ENCODE measurements around the gene HERPUD2.
"Not testable (repeated sequence)": the region's sequence is repeated elsewhere in the genome, so short reads cannot be mapped to it uniquely, and the experiment has no call there.

HERPUD2 gene

DNA sequence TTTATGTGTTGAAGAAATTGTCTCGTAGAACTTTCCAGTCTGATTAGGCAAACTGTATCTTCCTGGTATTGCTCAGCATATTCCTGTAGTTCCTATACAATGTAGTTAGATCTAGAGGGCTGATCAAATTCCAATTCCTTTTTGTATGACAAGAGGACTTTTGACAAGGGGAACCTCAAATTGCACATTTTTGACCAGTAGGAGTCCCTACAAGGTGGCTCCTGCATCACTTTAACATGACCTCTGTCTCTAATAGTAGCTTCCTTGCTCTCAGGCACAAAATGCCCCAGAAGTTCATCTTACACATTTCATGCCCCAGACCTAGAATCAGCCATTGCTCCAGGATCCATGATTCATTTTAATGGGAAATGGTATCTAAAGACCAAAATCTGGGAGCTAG lies 18.7 kb downstream of the HERPUD2 start:
- no peak for DNase-seq

DNA sequence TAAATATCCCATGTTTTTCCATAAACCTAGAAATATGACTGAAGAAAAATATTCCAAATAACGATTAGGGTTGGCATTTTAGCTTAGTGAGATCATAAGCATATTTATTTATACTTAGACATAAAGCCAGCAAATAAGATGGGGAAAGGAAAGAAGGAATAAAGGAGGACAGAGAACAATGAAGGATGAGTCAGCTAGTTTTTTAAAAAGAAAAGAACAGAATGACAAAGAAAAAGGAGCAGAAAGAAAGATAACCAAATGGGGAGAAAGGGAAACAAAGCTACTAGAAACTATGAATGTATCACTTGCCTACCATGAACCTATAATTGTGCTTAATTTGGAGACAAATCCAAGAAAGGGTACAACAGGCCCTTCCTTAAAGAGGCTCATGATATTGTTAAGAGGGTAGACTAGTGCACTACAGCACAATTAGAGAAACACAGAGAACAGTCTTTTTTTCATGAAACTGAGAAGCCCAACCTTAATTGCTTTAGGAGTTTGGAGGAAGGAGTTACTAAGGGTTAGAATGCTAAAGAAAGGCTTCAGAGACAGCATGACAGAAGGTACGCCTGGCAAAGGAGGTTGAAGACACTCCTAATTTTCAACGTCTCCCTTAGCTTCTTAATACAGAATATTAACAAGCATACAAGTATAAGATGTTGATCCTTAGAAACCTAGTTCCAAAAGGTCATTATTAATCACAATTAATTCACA lies 23.9 kb downstream of the HERPUD2 start:
- DNase-seq = no peak

DNA sequence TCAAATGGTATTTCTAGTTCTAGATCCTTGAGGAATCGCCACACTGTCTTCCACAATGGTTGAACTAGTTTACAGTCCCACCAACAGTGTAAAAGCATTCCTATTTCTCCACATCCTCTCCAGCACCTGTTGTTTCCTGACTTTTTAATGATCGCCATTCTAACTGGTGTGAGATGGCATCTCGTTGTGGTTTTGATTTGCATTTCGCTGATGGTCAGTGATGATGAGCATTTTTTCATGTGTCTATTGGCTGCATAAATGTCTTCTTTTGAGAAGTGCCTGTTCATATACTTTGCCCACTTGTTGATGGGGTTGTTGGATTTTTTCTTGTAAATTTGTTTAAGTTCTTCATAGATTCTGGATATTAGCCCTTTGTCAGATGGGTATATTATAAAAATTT lies 34.5 kb downstream of the HERPUD2 start:
- DNase-seq = not testable (repeated sequence)

DNA sequence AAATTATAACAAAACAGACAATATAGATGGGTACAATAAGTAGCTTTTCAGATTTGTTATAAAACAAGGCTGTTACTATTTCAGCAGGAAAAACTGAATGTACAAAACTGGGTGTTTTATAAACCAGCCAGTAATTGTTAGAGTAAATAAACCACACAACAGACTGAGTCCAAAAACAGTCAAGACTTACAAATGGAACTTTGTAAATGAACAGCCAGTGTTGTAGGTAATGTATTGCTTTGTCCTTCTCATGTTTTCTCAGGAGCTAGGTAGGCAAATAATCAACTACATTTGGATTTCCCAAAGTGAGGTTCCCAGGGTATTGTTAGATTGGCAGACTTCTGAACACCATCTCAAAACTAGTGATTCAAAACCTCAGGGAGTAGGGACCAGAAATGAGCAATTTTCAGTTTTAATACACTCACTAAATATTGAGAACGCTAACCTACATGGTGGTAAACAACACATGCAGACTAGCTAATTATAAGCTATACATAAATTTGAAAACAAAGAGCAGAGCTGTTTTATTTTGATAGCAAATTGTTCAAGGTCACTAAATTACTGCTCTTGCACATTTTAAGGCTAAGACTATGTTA lies 36.2 kb downstream of the HERPUD2 start:
- DNase-seq = no peak

DNA sequence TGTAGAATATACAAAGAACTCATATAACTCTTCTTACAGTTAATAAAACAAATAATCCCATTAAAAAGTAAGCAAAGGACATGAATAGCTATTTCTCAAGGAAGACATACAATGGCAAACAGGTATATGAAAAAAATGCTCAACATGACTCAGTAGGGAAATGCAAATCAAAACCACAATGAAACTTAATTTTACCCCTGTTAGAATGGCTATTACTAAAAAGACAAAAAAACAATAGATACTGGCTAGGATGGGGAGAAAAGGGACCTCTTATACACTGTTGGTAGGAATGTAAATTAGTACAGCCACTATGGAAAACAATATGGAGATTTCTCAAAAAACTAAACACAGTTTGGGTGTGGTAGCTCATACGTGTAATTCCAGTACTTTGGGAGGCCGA lies 37.8 kb downstream of the HERPUD2 start:
- DNase-seq = no peak

DNA sequence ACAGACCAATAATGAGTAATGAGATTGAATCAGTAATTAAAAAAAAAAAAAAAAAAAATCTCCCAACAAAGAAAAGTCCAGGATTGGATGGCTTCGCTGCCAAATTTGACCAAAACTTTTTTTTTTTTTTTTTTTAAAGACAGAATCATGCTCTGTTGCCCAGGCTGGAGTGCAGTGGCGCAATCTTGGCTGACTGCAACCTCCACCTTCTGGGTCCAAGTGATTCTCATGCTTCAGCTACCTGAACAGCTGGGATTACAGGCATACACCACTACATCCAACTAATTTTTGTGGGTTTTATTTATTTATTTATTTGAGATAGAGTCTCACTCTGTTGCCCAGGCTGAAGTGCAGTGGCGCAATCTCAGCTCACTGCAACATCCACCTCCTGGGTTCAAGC lies 40.4 kb downstream of the HERPUD2 start:
- DNase-seq = not testable (repeated sequence)

DNA sequence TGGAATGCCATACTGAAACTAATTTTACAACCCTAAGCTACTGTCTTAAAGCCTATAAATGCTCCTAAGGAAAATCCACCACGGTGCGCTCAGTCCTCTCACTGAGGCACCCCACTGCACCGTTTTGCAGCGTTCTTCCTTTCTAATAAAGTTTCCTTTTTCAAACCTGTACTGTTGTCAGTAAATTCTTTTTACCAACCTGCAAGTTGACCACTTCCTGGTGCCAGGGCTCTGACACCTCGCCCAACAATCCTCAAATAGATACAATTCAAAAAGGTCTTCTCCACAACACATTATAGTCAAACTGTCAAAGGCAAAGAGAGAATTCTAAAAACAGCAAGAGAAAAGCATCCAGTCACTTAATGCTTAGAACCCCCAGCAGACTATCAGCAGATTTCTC lies 42.8 kb downstream of the HERPUD2 start:
- DNase-seq = no peak

DNA sequence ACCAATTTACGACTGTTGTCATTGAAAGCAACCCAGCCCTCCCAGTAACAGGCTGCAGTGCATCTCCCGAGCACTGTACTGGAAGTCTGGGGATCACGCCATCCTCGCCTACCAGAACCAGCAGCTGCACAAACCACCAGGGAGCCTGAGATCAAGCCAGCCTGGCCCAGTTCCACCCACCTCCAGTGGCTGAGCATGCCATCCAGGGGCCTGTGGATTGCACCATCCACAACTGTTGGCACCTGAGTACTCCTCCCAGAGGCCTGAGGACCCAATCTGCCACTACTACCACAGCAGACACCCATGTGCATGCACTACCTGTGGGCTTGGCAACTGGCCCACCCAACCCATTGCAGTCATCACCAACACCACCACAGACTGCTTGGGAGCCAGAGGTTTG lies 44.2 kb downstream of the HERPUD2 start:
- DNase-seq = no peak

DNA sequence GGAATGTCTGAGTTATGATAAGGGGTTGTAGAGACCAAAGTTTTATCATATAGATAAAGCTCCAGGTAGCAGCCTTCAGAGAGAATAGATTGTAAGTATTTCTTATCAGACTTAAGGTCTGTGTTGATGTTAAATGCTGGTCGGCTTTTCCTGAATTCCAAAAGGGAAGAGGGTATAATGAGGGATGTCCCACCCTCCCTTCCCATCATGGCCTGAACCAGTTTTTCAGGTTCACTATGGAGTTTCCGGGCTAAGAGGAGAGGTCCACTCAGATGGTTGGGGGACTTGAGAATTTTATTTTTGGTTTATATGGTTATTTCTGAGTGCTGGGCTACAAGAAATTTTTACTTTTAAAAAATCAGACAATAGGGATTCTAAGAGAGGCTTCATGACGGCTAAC lies 45.2 kb downstream of the HERPUD2 start:
- no peak for DNase-seq

DNA sequence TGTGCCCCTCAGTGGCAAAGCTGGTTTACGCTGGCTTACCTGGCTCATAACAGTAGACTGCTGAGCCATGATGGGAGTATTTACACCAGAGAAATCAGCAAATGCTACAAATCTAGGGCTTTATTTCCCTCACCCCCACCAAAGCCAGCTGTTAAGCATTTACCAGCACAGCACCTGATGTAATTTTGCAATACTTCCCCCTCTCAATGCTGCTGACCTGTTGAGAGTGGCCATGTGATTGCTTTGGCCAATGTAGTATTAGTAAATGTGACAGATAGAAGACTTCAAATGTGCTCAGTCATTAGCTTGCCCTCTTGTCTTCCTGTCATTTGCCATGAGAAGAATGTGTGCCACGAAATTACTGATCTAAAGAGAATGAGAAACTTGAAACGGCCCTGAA lies 46.6 kb downstream of the HERPUD2 start:
- DNase-seq = no peak

DNA sequence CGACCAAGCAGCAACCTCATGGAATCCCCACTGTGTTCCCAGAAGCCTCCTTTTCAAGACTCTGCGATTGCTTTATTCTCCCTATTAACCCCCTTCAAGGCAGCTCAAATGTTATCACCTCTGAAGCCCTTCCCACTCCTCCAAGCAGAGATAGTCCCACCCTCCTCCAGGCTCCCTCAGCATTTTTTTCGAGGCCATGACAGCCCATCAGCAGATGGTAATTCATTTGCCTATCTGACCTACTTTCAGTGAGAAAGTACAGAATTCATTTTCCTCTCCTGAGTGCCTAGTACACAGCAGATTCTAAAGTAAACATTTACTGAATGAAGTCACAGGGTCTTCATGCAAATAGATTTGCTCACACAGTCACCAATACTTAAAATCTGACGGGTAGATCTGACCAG lies 47.8 kb downstream of the HERPUD2 start:
- no peak for DNase-seq

DNA sequence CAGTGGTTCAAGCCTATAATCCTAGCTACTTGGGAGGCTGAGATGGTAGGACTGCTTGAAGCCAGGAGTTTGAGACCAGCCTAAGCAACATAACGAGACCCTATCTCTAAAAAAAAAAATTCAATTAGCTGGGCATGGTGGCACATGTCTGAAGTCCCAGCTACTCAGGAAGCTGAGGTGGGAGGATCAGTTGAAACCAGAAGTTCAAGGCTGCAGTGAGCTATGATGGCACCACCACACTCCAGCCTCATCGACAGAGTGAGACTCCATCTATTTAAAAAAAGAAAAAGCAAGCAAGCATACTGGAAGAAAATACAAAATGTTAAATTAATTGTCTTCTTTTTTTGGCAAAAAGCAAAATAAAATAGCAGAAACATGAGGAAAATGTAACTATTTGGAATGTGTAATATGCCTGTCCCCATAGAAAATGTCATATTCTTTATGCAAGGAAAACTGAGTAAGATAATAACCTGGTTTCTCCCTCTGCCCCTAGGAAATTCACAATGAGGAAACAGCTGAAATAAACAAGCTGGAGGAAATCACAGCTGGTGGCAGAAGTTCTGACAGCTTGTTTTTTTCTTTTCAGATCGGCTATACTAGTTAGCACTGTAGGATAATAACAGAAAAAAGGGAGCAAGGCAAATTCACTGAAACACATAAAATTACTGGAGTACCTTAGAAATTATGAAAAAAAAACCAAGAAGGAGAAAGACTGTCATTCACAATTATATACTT lies 48.5 kb downstream of the HERPUD2 start:
- DNase-seq = no peak

DNA sequence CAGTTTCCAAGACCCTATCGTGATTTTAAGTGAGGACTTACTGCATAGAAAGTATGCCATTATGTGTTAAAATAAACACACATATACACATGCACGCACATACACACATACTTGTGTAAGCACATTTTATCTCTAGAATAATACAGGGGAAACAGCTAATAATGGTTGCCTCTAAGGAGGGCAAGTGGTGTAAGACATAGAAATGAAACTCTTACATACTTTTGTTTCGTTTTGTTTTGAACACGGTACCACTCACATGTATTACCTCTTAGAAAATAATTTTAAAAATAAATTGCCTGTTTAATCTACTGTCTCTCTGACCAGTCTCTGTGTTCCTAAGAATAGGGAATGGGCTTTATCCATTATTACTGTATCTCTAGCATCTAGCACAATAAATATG lies 49.2 kb downstream of the HERPUD2 start:
- no peak for DNase-seq

DNA sequence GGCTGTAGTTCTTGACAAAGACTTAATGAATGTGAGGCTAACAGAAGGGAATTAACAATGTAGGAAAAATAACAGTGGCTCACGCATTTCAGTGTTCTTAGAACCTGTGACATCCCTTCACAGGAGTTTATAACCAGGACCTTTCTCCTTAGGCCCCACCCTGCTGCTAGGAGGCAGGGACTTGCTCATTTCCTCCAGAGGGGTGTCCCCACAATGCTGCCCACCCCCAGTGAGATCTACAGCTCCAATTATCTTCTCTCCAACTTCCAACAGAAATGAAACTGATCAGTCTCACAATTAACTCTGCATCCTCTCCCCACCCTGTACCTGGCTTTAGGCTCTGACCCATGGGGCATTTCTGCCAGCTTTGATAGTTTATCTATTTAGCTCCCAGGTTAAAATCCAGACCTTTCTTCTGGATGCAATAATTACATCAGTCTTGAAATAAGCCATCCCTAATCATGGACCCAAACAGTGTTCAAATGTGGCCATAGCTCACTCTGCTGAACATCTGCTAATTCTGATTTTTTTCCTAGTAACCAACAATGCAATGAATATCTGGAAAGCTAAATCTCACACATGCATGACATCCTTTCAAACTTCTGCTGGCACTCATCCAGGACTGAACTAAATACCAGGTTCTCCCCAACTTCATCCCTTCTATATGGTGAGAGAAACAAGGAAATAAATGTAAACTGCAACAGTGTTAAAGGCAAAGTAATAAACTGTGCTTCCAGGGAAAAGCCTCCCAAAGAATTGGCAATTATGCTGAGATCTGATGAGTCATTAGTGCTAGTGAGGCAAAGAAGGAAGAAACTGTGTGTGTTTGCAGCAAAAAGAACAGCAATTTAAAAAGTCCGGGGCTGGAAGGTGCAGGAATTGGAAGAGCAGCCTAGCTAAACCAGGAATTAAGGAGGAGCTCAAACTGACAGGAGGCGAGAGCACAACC lies 64.6 kb downstream of the HERPUD2 start:
- no peak for DNase-seq

DNA sequence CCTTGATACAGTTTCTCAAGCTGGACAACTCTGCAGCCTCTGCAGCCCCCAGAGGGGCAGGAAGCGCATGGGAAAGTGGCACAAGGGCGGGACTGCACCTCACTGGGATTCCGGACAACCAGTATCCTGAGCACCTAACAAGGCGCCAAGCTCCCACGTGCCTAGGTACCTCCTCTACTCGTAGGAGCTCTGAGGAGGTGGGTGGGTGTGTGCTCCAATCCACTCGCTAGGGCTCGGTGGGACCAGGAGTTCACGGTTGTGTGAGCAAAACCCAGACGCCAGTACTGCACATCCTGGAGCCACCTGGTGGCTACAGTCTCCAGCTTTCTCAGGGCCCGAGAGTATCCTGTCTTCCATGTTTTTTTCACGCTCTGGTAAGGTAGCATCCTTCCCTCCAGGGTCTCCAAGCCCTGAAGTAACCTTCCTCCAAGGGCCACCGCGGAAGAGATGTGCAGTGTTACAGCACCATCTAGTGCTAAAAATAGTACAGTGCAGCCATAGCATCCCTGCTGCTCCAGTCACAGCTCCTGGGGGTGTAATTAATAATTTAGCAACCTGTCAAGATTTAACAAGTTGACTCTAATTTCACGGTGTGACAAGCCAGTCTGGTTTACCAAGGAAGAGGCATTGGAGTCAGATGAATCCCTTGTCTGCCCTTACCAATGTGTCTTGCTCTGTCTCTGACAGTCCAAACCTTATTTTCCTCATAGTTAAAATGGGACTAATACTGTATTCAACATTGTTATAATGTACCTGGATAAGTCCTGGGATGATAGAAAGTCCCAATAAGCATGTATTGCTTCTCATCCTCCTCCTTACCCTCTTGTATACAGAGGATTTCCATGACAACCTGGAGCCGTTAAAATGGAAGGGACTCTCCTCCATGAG lies 70.4 kb downstream of the HERPUD2 start:
- DNase-seq = peak; percentile 78

DNA sequence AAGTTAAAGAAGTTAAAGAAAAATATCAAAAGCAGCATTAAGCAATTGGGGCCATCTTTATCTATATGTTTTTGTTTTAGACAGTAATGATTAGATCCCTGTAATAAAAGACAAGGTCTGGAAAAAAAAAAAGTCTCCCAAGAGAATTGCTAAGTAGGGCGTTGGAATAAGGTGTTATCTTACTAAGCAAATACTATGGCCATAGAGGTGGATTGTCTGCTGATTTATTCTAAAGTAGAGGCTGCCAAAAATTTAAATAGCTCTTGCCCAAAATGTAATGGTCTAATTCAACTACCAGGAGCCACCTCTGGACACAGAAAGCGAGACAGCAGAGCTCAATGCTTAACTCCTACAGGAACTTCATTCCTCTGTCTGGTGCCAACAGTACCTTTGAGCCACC lies 71.6 kb downstream of the HERPUD2 start:
- DNase-seq = no peak

DNA sequence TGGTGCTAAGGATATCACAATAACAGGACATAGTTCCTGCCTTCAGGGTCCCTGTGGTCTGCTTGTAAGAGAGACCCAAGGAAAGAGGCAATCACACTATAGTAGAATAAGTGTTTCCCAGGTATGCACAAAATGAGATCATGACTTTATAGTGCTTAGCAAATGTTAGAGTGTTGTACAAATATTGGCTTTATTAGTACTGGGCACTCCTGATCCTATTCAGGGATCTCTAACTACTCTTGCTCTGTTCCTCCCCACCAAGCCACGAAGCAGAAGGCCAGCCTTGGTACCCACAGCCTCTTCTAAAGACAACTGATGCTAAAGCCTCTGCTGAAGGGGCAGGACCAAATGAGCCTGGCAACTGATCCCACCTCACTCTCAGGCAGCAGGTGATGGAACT lies 75.1 kb downstream of the HERPUD2 start:
- DNase-seq = no peak

DNA sequence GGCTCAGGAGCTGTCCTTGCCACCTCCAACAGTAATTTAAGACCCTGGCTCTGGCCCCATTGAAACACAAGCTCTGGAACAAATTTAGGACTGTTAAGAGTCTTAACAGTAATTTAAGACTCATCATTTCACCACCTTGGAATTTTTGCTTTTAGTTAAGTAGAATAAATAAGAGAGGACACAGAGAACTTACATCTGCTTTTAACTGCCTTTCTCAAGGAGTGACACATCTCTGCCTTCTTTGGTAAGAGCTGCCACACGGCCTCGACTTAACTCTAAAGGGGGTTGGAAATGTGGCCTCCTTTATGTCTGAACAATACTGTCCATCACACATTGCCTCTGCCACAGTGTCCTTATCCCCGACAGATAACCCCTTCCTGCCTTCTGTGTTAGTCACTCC lies 77.9 kb downstream of the HERPUD2 start:
- DNase-seq = no peak

DNA sequence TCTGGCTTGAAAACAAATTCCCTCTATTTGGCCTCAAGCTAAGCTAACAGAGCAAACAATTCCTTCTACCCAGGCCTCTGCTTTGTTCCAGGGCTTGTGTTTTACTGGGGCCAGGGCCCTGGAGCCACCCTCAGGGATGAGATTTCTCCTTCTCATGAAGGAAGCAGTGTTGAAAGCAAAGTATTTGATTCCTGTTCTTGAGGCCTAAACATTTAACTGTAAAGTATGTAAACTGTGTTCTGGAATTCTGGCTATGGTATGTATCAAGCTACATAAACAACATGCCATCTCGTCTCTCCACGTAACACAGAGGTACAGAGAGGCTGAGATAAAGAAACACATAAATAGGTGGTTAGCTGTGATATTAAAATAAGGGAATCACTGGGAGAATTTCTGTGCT lies 81.8 kb downstream of the HERPUD2 start:
- DNase-seq = no peak

DNA sequence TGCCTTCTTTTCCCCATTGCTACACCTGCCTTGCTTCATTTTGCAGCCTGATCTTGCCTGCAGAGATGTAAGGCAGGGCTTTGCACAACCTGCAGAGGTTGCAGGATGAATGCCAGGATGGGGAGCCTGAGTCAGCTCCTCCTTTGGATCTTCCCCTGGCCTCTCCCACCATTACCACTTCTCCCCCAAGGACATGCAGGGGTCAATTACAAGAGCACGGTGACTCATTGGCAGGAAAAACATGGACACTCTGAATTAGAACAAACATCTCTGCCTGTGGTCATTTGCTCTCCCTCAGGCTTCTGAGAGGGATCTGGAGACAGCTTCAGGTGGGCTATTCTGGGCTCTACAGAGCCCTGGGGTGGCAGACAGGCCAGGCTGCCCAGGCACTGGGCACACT lies 89.2 kb downstream of the HERPUD2 start:
- no peak for DNase-seq

DNA sequence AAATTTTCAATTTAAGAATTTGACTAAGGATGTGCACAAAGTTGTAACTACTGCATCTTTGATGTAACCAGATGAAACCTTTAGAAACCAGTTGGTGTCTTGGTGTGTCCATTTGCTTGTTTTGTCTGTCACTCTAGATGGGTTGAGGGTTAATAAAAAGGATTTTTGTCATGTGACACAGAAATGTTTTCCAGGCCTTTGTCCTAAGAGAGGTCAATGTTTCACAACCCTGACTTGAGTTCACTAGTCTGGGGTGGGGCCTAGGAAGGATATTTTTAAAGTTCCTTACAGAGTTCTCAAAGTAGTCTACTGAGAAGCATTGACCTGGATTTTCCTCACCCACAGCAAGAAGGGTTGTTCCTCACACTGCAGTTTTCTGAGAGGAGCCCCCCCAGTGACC lies 90.3 kb downstream of the HERPUD2 start:
- DNase-seq = no peak

DNA sequence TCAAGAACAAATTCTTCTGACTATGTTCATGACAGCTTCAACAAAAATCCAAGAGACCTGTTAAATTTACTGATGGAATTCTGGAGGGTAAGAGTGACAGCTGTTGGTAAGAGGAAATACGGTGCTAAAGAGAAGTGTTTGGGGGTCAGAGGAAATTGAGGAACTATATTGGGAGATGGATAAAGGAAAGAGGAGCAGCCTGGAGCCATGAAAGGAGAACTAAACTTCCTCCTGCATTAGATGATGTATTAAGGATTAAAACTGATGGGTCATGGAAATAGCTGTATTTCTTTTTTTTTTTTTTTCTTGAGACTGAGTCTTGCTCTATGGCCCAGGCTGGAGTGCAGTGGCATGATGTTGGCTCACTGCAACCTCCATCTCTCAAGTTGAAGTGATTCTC lies 95.3 kb downstream of the HERPUD2 start:
- DNase-seq = no peak
